ENCODE results near the gene IDH3B. TPM values are rescaled to one million over a fixed set of nuclear protein-coding genes. Genes with fewer than 3 reads are reported as not detected.

The IDH3B gene
- total and polyA plus RNA-seq, 2 of the 13 experiments (the other 11 are each of a cell fraction or from before 2014, with no cell fraction given), result 215 to 254 TPM

- TF ChIP-seq MAX (IDR thresholded peaks at IDR 0.05) (no peak), ZSCAN5A (CRISPR knock-in tag; IDR thresholded peaks at IDR 0.05; ENCODE audit: borderline replicate concordance) (no peak)
Measured at GRCh38 chr20:2633381-2633780, 30.6 kb downstream of the IDH3B start (continued).

GRCh38 chr20:2631228-2631627 is 32.8 kb downstream of the IDH3B start:
- ChIA-PET CTCF (ENCODE audit: low intra/inter-chr PET ratio, low total read pairs) (no interaction called here), POLR2A (no interaction called here)
- Histone ChIP-seq H3K27ac (ENCODE audit: extremely low read length, insufficient read depth, low read length) (no peak overlapping the region), H3K9ac (ENCODE audit: insufficient read depth, low read depth, low read length) (no peak overlapping the region), H3K79me2 (ENCODE audit: insufficient read depth, low read length) (no peaks in the 10 kb centered on the region), H3K4me2 (ENCODE audit: low read depth, low read length) (no peak overlapping the region), H4K20me1 (ENCODE audit: insufficient read depth, low read length) (no peaks in the 10 kb centered on the region), H3K27me3 (ENCODE audit: control insufficient read depth in 1 of 2, insufficient read depth in 2 of 2, low read length in 2 of 2) (peaks cover 0 to 4% of the 10 kb centered on the region in 2 experiments; a peak in 2 of 5 replicates), H3K4me3 (replicated peaks in 1 of 3; ENCODE audit: insufficient read depth in 1 of 3, low read depth in 2 of 3, low read length in 3 of 3) (no peak overlapping the region), H2AFZ (ENCODE audit: low read length) (no peak overlapping the region), H3K36me3 (replicated peaks in 1 of 2; ENCODE audit: control insufficient read depth in 1 of 2, insufficient read depth in 2 of 2, low read length in 2 of 2) (no peaks in the 10 kb centered on the region), H3K9me3 (ENCODE audit: low read length) (no peaks in the 10 kb centered on the region), H3K4me1 (ENCODE audit: insufficient read depth, low read length) (0 out of 2 replicates have a peak, but pooled peaks cover 4% of the 10 kb centered on the region)
- BruUV-seq (replicated peaks), result no TSS peak
- 3% methylated on average over 1 of the region's 1 CpG for WGBS (ENCODE audit: low lambda C conversion rate)
- intact Hi-C loops (cut with micrococcal nuclease; ENCODE audit: unreplicated experiment) (no loop called here), in situ Hi-C loops (cut with HindIII; ENCODE audit: extremely low pct_ligation_motif_present, low pct_unique_long_range_greater_than_20kb) (no loop called here)
- no peak for ATAC-seq
- peak; percentile 42 for FAIRE-seq
- no peak for TF ChIP-seq ATAD3A (CRISPR knock-in tag; IDR thresholded peaks at IDR 0.05)
- DNase-seq (ENCODE audit: low spot score), result no peak

GRCh38 chr20:2626853-2627541 is 37.0 kb downstream of the IDH3B start:
- CTCF ChIA-PET (ENCODE audit: low intra/inter-chr PET ratio, low total read pairs), result no interaction called here
- WGBS (ENCODE audit: low lambda C conversion rate), result 3% methylated on average over 9 of the region's 9 CpGs
- DNase-seq (ENCODE audit: low spot score), result peak; percentile 80
- peaks cover 0 to 10% of the 10 kb centered on the region in 2 experiments; a peak in 4 of 5 replicates for H3K27me3 ChIP-seq (ENCODE audit: control insufficient read depth in 1 of 2, insufficient read depth in 2 of 2, low read length in 2 of 2)
- no peak for FAIRE-seq
- H3K79me2 ChIP-seq (ENCODE audit: insufficient read depth, low read length), result no peaks in the 10 kb centered on the region
- no peak overlapping the region for H3K9ac ChIP-seq (ENCODE audit: insufficient read depth, low read depth, low read length)
- no TSS peak for BruUV-seq (replicated peaks)
- no peak overlapping the region for H3K4me3 ChIP-seq (replicated peaks in 1 of 3; ENCODE audit: insufficient read depth in 1 of 3, low read depth in 2 of 3, low read length in 3 of 3)
- H3K27ac ChIP-seq (ENCODE audit: extremely low read length, insufficient read depth, low read length), result no peak overlapping the region
- H4K20me1 ChIP-seq (ENCODE audit: insufficient read depth, low read length), result no peaks in the 10 kb centered on the region
- no peak overlapping the region for H3K4me2 ChIP-seq (ENCODE audit: low read depth, low read length)
- H3K4me1 ChIP-seq (ENCODE audit: insufficient read depth, low read length), result 0 out of 2 replicates have a peak, but pooled peaks cover 4% of the 10 kb centered on the region
- H2AFZ ChIP-seq (ENCODE audit: low read length), result no peak overlapping the region
- peak; percentile 52; the same call in 2 of the 3 replicates for ATAC-seq
- no peaks in the 10 kb centered on the region for H3K36me3 ChIP-seq (replicated peaks in 1 of 2; ENCODE audit: control insufficient read depth in 1 of 2, insufficient read depth in 2 of 2, low read length in 2 of 2)
- intact Hi-C loops (cut with micrococcal nuclease; ENCODE audit: unreplicated experiment) (no loop called here), in situ Hi-C loops (cut with HindIII; ENCODE audit: extremely low pct_ligation_motif_present, low pct_unique_long_range_greater_than_20kb) (no loop called here)
- POLR2A ChIA-PET, result interaction anchor here (2.0 kb wide), 1 partner anchor 25 kb away, joined by 6 read pairs; the partner anchor contains the start of gene NOP56
- H3K9me3 ChIP-seq (ENCODE audit: low read length), result no peaks in the 10 kb centered on the region
- TF ChIP-seq TFAP4 (IDR thresholded peaks at IDR 0.05; ENCODE audit: borderline replicate concordance, low read depth), result peak; percentile 63; the same call in 1 of the 2 replicates
- TF ChIP-seq SAP130 (CRISPR knock-in tag; IDR thresholded peaks at IDR 0.05; ENCODE audit: low read depth), result 0 out of 2 replicates have a peak, but pooled peaks have one; percentile 11
- TF ChIP-seq NONO (IDR thresholded peaks at IDR 0.05), result no peak
- no peak for TF ChIP-seq NONO (CRISPR knock-in tag; conservative IDR thresholded peaks at IDR 0.05)
- TF ChIP-seq ZNF326 (CRISPR knock-in tag; IDR thresholded peaks at IDR 0.05; ENCODE audit: borderline replicate concordance), result no peak
- TF ChIP-seq NFIB (CRISPR knock-in tag; IDR thresholded peaks at IDR 0.05; ENCODE audit: borderline replicate concordance), result no peak
- TF ChIP-seq ZNF652 (CRISPR knock-in tag; IDR thresholded peaks at IDR 0.05; ENCODE audit: borderline replicate concordance, low read depth), result no peak
- TF ChIP-seq HMG20A (CRISPR knock-in tag; IDR thresholded peaks at IDR 0.05; ENCODE audit: borderline replicate concordance), result peak; percentile 27; the same call in 1 of the 2 replicates
- no peak for TF ChIP-seq FOXA1 (IDR thresholded peaks at IDR 0.05)
- TF ChIP-seq FOXA1 (CRISPR knock-in tag; IDR thresholded peaks at IDR 0.05), result peak; percentile 32; the same call in 1 of the 2 replicates

Measured in HepG2 (cell line).